Stimulated activated naive CD4-positive, alpha-beta T cell treated with Interleukin-2 at 50 U/mL for 16 hours (primary cell): Measurements from ENCODE around the gene FAM120C.
A peak's percentile ranks its signal among the peaks of the same experiment; 100 is the strongest.

ENCODE experiments used
- DNase-seq: peaks from one replicate; lab custom pipeline; 2025; lab: John Stamatoyannopoulos, UW

Gene FAM120C

GRCh38 chrX:54182864-54183613, at the start of gene FAM120C:
FAM120C (minus strand) TSS chrX:54183254; CDS start chrX:54183198, 56 bp downstream.
- DNase-seq = peak; percentile 79

GRCh38 chrX:54230435-54231148, 47.5 kb upstream of the FAM120C start:
- no peak for DNase-seq

GRCh38 chrX:54223581-54223980, 40.5 kb upstream of the FAM120C start:
- no peak for DNase-seq

- no peak for DNase-seq
Measured at GRCh38 chrX:54213603-54214002, 30.5 kb upstream of the FAM120C start.

- DNase-seq = no peak
Measured at GRCh38 chrX:54208531-54208930, 25.5 kb upstream of the FAM120C start.

GRCh38 chrX:54198262-54198661, 15.2 kb upstream of the FAM120C start:
- DNase-seq = no peak

GRCh38 chrX:54194982-54195588, 12.0 kb upstream of the FAM120C start:
- DNase-seq = no peak

GRCh38 chrX:54193085-54193821, 10.2 kb upstream of the FAM120C start:
- DNase-seq = no peak

GRCh38 chrX:54184474-54184873, 1.4 kb upstream of the FAM120C start:
- DNase-seq = no peak

GRCh38 chrX:54182194-54182863, 725 bp downstream of the FAM120C start:
- peak; percentile 63 for DNase-seq

- DNase-seq = no peak
Measured at GRCh38 chrX:54181202-54181953, 1.7 kb downstream of the FAM120C start.

GRCh38 chrX:54180403-54180802, 2.7 kb downstream of the FAM120C start:
- DNase-seq = no peak

GRCh38 chrX:54178100-54178940, 4.7 kb downstream of the FAM120C start:
- DNase-seq = no peak

GRCh38 chrX:54177306-54177705, 5.7 kb downstream of the FAM120C start:
- no peak for DNase-seq

- no peak for DNase-seq
Measured at GRCh38 chrX:54173791-54174190, 9.3 kb downstream of the FAM120C start.

GRCh38 chrX:54172455-54172854, 10.6 kb downstream of the FAM120C start:
- DNase-seq = no peak

GRCh38 chrX:54171527-54172250, 11.4 kb downstream of the FAM120C start:
- DNase-seq = no peak

- DNase-seq = no peak
Measured at GRCh38 chrX:54171091-54171490, 12.0 kb downstream of the FAM120C start.

GRCh38 chrX:54166915-54167314, 16.1 kb downstream of the FAM120C start:
- DNase-seq = no peak
